HG03521 (cell line): ENCODE measurements around the gene IGSF21.

Experiments
- ATAC-seq: cut with Tn5 transposase; IDR thresholded peaks from one replicate; pipeline ENCODE4 v1.9.1; 2021; ENCODE audit warnings: mild to moderate bottlenecking, moderate library complexity; ENCODE audit not compliant: unreplicated experiment

Gene IGSF21

DNA sequence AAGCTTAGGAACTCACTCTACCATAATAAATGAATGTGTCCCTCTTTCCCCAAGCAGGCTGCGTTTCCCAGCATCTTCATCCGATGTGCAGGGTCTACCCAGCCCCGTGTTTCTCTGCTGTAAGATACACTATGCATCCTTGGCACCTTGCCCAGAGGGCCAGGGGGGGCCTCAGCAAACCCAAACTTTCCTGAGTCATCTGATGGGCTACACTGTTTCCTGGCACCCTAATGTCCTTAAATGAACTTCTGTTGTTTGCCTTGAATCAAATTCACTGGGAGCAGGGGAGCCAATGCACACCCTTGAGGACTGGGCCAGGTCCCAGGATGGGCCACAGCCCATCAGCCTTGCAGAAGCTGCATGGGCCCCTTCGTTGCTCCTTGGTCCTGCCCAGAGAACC, 145.5 kb downstream of the IGSF21 start:
- ATAC-seq: no peak

DNA sequence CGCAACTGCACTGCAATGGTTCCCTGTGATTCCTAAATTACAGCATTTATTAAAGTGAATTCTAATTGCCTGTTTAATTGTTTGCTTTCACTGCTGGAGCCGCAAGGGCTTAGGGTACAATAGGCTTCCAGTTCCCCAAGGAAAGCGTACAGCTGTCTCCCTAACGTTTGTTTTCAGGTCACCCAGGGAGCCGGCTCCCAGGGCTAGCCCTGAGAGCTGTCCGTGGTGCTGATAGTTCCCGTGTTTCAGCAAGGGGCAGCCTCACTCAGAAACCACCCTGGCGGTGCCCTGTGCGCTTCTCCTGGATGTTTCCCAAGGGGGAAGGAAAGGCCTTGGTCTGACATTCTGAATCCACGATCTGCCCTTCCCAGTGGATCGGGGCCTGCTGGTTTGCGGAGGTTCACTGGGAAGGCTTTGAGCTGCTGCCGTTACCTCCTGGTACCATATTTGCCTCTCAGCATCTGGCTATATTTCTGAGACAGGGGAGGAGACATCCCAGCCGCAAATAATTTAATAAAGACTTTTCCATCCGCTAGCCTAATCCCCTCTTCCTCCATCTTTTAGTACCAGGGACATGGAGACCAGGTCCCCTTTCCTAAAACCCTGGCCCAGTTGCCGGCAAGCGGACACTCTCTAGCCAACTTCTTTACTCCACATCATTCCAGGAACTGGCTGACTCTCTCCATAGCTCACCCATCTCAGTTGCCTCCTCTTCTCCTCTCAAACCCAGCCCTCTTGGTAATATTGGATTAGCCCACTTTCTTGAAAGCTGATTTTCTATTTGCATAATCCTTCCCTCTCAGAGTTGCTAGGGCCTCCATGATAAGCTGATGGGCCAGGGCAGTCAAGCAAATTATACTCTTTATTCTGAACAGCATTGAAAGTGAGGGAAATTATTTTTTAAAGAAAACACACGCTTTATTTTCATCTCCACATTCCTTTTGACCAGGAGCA, 149.0 kb downstream of the IGSF21 start:
- no peak for ATAC-seq

DNA sequence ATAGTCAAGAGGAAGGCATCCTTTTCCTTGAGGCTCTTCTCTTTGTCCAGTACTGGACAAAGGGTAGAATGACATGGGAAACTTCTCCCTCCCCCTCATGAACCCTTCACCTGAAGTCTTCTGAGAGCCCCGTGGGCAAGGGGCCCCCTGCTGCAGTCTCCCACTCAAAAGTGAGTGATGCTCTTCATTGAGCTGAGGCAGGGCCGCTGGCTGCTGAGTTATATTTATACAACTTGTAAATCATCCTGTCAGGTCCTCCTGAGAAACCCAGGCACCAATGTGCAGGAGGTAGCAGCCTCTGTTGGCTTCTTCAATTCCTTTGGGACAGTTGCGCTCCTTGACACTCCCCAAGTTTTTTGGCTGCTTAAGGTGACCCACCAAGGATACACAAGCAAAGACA, 150.2 kb downstream of the IGSF21 start:
- ATAC-seq: no peak

DNA sequence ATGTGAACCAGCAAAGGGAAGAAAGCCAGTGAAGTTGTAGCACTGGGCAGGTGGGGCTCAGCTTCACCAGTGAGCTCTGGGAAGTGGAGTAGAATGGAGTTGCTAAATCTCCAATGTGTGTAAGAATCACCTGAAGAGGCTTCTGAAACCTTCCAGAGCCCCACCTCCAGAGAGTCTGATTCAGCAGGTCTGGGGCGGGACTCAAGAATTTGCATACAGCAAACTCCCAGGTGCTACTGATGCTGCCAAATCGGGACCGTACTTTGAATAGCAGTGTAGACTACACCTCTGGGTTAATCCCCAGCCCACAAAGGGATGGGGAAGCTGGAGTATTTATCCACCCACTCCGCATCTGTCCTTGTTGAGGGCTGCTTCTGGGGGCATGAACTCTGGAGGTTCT, 154.3 kb downstream of the IGSF21 start:
- ATAC-seq: no peak

DNA sequence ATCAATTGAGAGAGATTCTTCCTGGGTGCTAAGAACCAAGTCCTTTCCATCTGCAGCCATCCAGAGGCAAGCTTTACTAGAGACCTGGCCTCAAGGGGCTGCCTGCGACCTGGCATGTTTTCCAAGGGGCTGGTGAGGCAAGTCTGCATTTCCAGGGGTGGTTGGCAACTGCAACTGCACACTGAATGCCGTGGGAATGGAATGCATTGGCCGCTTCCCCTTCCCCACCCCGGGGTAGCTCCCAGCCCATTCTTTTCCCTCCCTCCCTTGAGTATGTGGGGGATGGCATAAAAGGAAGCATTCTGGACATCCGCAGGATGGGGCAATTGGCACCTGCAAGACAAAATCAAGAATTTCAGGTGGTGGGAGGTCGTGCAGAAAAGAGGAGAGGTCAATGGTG, 155.1 kb downstream of the IGSF21 start:
- ATAC-seq: no peak

DNA sequence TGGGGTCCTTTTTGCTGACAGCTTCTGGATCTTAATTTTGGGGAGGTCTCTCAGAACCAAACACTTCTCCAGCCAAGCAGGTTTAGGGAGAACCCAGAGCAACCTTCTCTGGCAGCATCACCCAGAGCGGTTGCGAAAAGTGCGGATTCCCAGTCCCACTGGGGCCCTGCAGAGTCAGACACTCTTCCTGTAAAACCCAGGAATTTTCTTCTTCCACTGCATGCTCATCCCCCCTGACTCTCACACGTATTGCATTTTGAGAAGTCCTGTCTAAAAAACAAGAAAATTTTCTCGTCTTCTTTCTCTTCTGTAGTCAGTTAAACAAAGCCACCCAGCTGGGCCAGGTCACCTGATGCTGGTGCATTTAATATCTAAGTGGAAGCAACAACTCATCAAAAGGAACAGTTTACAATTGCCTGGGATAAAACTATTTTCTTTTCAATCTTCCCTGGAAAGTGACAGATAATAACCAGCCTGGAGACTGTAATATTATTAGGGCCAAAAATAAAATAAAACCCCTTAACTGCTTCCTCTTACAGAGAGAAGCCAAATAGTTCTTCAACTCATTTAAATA, 156.0 kb downstream of the IGSF21 start:
- ATAC-seq: no peak

DNA sequence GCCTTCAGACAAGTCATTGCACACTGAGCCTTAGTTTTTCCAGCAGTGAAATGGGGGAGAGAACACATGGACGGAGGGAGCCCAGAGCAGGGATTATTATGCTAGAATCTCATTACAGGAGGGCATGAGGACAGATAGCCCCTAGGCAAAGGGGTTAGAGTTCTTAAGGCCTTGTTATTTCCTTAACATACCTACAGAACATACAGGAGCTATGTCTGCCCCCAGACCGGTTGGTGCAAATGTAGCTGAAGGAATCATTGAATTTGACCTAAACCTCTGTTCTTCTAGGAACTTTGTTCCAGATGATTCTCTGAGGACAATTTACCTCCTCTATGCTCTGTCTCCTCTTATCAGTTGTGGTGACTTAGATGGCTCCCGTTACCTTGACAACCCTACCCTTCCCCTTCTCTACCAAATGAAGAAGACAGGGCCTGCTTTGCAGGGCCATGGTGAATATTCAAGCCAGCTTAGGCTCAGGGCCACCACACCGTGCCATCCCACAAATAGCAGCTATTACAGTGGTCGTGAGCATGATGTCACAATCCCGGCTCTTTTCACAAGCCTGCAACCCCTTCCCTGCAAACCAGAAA, 156.9 kb downstream of the IGSF21 start:
- ATAC-seq: no peak

DNA sequence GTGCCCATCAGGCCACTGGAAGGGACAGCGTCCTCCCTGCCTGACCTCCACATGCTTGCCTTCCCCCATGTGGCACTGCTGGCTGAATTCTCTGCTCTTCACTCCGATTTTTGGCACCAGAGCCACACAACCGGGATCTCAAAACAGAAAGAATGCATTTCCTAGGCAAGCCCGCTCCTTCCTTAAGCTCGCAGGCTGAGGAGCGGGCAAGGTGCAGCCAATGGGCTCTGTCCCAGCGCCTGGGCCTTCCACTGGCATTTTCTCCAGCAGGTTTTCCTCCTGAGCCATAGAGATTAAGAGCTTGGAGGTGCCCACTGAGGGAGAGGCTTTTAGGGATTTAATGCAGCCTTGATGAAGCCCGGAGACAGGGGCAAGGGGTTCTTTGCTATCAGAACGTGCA, 158.0 kb downstream of the IGSF21 start:
- no peak for ATAC-seq

DNA sequence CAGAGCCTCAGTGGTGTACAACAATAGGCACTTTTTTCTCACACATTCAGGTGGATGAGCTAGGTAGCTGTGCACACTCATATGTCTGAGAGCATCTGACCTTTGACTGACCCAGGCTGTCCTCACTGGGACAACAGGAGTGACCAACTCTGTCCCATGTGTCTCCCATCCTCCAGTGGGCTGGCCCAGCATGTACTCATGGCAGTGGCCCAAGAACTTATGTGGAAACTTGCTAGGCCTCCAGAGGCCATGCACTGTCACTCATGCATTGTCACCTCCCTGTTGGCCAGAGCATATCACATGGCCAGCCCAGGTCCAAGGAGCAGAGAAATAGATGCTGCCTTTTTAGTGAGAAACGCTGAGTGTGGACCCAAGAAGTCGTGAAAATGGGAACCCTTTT, 158.8 kb downstream of the IGSF21 start:
- ATAC-seq: no peak

DNA sequence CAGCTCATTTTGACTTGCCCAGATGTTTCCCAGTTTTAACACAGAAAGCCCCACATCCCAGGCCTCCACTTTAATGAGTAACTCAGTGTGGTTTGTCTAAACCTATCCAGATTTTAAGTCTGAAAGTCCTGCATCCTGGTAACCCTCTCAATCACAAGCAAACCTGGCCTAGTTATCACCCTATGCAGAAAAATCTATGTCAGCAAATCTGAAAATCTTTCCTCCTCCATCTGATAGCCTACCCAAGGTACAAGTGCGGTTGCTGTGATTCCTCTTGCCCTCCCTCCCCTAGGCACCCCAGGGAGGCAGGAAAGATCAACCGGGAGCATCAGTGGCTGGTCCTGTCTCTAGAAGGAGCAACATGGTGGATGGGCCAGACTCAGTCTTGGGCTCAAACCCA, 163.7 kb downstream of the IGSF21 start:
- ATAC-seq: no peak

DNA sequence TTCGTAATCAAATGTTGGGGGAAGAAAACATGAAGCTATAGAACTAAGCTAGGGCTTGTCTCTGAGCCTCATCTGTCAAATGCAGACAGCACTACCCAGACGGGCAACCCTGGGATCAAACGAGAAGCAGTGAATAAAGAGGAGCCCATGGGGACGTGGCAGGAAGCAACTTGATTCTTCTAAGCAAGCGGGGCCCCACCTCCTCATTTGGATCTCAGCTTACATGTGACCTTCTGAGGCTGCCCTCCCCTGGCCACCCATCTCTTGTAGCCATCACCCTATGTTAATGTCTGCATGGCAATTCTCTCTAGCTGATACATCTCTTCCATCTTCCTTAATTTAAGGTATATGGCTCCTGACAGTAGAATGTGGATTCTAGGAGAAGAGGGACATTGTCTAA, 171.3 kb downstream of the IGSF21 start:
- ATAC-seq: no peak

DNA sequence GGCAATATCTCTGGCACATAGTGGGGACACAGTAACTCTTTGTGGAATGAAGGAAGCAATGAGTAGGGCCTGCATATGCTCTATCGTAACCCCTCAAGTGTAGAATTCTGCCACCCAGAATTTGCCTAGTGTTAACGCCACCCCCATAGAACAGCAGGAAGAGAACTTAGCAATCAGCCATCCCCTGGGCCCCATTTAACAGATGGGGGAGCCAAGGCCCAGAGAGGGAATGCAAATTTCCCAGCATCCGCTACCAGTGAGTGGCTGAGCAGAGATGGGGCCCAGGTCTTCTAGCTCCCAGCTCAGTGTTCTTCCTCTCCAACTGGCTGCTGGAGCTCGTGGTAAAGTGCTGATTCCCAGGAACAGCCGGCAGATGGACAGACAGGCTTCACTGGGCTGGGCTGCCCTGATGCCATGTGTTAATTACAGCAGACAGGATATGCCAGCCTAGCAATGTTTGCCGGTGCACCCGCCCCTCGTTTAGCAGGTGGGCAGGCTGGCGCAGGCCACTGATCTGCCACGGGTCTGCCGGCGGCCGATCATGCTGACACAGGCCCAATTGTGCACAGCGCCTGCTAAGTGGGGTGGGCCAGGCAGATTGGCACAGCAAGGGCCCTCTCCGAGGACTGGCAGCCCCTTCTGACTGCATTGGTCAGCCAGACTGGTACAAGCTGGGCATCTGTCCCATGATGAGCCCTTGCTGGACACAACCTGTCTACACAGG, 171.9 kb downstream of the IGSF21 start:
- no peak for ATAC-seq

DNA sequence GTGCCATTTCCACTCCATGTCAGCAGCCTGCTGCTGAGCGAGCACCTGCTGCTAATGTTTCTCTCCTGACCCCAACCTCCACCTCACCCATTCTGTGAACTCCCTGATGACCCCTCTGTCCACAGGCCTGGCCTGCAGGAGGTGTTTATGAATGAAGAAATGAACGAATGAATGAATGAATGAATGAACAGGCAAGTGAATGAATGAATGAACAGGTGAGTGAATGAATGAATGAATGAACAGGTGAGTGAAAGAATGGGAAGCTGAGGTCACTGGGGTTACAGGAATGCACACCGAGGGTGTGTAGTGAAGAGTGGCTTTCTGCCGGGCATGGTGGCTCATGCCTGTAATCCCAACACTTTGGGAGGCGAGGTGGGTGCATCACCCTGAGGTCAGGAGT, 173.4 kb downstream of the IGSF21 start:
- ATAC-seq: no peak

DNA sequence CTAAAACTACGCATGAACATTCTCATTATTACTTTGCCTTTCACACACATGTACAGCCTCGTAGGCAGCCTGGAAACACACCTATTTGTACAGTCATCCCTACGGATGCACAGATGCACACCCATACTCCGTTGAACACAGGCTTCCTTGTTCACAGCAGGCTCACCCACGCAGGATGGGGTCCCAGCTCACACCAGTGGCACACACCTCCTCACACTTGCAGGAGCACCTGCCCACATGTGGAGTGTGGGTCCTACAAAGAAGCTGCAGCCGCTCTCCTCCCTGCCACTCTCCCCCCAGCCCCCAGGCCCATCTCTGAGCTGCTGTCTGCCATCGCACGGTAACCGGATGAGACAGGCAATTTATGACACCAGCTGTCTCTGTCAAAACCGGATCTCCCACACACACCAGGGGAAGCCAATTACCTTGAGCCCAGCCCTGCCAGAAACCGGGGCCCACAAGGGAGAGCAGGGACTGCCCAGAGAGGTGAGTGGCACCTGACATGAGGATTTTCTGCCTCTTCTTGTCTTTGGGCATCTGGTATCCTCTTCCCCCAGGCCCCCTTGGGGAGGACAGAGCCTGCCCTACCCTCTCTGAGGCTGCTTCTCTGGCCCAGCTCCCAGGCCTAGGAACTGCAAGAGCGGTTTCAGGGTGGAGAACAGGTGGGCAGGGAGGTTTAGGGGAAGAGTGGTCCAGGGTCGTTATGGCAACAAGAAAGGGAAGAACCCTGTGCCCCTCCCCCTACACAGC, 175.4 kb downstream of the IGSF21 start:
- ATAC-seq: no peak

DNA sequence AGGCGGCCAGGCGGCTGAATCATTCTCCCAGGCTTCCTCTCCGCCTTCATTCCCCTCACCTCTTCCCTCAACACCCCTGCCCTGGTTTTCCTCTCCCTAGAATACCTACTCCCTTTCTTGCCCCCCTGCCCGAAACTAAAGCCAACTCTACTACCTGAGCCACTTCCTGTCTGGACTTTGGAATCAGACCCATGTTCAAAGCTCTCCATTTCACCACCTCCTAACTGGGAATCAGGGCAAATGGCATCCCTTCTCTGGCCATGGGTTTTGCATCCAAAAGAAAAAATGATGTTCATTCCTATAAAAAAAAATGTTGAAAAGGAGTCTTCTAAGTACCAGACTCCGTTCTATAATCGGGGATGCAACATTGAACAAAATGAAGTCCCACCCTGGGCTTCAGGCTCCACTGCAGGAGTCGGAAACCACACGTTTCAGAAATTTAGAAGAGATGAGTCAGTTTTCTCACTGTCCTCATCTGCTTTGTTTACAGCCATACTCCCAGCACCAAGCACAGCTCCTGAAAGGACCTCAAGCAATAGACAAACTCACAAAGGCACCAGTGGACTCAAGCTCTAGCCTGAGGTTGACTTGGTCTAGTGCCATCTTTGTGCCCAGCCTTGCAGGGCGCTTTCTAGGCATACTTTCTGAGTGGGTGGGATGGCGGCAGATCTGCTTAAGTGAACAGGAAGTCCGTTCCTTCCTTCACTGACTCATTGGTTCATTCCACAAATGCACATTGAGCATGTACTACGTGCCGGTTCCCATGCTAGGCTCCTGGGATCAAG, 176.2 kb downstream of the IGSF21 start:
- no peak for ATAC-seq

DNA sequence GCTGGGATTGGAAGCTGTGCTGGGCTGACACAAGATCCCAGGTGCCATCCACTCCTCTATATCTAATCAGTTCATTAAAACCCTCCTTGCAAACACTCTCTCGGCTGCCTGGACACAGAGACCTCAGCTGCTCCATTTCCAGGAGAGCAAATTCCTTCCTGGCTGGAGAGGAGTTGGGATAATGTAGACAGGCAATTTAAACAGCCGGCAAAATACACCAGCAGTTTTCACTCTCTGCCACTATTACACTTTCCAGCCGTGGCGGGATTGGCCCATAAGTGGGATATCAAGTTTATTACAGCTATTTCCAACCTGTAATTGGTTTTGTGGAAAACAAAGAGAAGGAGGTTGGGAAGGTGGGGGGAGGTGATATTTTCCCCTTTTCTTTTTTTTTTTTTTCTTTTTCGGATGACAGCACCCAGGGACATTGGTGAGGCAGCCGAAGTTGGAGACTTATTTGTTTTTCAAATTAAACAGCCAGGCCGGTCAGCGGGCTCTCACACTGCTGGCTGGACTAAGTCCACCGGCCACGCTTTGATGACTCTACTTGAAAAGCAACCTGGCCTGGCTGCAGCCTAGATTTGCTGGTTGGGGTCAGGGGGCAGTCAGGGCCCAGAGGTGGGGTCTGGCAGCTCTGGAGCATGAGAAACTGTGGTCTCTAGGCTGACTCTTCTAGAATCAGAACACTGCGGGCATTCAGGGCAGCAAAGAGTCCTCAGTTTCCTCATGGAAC, 177.4 kb downstream of the IGSF21 start:
- no peak for ATAC-seq

DNA sequence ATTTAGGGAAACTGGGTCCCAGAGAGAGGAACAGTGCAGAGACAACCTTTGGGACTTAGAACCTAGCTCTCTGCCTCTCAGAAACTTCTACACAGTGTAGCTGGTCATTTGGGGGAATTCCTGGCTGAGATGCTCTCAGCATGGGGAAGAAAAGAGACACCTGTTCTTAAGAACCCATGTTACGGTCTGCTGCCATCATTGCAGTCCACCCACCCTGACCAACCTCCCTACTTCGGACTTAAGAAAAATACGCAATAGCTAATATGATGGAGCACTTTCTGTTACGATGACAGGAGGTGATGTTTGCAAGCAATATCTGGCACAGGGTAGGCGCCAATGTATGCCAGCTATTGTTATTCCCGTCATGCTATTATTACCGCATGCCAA, 177.9 kb downstream of the IGSF21 start:
- no peak for ATAC-seq

DNA sequence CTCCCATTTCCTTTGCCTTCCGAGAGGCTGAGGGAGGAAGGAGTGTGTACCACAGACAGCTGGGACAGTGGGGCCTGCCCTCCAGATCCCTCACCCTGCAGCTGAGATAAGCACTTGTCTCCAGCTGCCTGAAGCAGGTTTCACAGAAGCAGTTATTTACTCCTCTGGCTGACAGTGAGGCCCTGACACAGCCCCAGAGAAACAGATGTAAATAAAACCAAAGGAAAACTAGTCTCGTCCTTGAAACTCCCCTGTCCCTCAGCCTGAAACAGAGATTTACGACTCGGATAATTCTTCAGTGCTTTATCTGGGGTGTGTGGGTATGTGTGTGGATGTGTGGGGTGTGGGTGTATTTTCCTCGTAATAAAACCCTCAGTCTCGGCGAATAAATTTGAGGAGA, 181.1 kb downstream of the IGSF21 start:
- ATAC-seq: no peak

DNA sequence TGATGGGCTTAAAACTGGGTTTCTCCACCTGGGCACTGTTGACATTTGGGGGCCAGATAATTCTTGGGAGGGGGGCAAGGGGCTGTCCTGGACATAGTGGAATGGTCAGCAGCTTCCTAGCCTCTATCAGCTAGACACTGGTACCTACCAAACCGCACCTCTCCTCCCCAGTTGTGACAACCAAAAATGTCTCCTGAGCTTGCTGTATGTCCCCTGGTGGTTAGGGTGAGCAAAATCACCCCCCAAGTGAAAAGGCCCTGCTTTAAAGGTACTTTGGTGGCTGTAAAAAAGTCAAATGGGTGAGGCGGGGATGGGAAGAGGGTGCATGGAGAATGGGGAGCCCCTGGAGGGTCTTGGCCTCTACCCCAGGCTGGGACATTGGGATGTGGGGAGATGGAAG, 182.0 kb downstream of the IGSF21 start:
- no peak for ATAC-seq
